Fibroblast of villous mesenchyme (primary cell): Measurements from ENCODE around the gene RYR1. TPM values are rescaled to one million over a fixed set of nuclear protein-coding genes. Genes with fewer than 3 reads are reported as not detected.
A peak's percentile ranks its signal among the peaks of the same experiment; 100 is the strongest.
"Not testable (repeated sequence)": the region's sequence is repeated elsewhere in the genome, so short reads cannot be mapped to it uniquely, and the experiment has no call there.

ENCODE experiments used
- DNase-seq: peaks from one replicate; pipeline ENCODE4 v3.0.0-alpha.2; 2010; ENCODE audit warnings: low read depth
- H3K4me3 ChIP-seq: 2 replicates; pipeline ENCODE4 v1.5.1; 2011; ENCODE audit warnings: low read depth, mild to moderate bottlenecking, low read length
- CTCF ChIP-seq: IDR thresholded peaks from 2 replicates; pipeline ENCODE4 v1.5.1; 2012; ENCODE audit warnings: low read depth, mild to moderate bottlenecking, low read length; ENCODE audit not compliant: insufficient read depth
- total RNA-seq: library from RNA; depleted of rRNA; stranded (reverse); fragments of >200 nt; gene quantifications from 2 replicates; pipeline ENCODE4 v1.2.3, GENCODE V29; 2012

Gene RYR1
- total RNA-seq, 1 donor, result under 0.01 TPM

- no peak overlapping the region for H3K4me3 ChIP-seq
- TF ChIP-seq CTCF, result peak; percentile 17
- peak; percentile 16 for DNase-seq
These were observed 123.2 kb downstream of the RYR1 start for GRCh38 chr19:38556521-38557174.

GRCh38 chr19:38557205-38557799 lies 123.8 kb downstream of the RYR1 start:
- H3K4me3 ChIP-seq, result no peak overlapping the region
- DNase-seq, result no peak
- no peak for TF ChIP-seq CTCF

GRCh38 chr19:38558933-38559332 lies 125.4 kb downstream of the RYR1 start:
- H3K4me3 ChIP-seq, DNase-seq: not testable (repeated sequence)

- no peak for TF ChIP-seq CTCF
- DNase-seq, result peak; percentile 5
- H3K4me3 ChIP-seq, result no peak overlapping the region
These were observed 126.2 kb downstream of the RYR1 start for GRCh38 chr19:38559428-38560401.

- no peak overlapping the region for H3K4me3 ChIP-seq
- TF ChIP-seq CTCF, result no peak
- DNase-seq, result no peak
These were observed 127.6 kb downstream of the RYR1 start for GRCh38 chr19:38561053-38561606.

- no peak for TF ChIP-seq CTCF
- H3K4me3 ChIP-seq, result no peak overlapping the region
- no peak for DNase-seq
These were observed 128.2 kb downstream of the RYR1 start for GRCh38 chr19:38561658-38562057.

- TF ChIP-seq CTCF, result no peak
- no peak for DNase-seq
- H3K4me3 ChIP-seq, result no peak overlapping the region
These were observed 128.6 kb downstream of the RYR1 start for GRCh38 chr19:38562096-38562495.
